NCI-H1694 (cell line): Measurements from ENCODE around the gene MYL11.
"Not testable (repeated sequence)": the region's sequence is repeated elsewhere in the genome, so short reads cannot be mapped to it uniquely, and the experiment has no call there.

Experiments used
- DNase-seq: peaks from one replicate; lab custom pipeline; 2025; lab: John Stamatoyannopoulos, UW

Gene MYL11, protein sequence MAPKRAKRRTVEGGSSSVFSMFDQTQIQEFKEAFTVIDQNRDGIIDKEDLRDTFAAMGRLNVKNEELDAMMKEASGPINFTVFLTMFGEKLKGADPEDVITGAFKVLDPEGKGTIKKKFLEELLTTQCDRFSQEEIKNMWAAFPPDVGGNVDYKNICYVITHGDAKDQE

DNA sequence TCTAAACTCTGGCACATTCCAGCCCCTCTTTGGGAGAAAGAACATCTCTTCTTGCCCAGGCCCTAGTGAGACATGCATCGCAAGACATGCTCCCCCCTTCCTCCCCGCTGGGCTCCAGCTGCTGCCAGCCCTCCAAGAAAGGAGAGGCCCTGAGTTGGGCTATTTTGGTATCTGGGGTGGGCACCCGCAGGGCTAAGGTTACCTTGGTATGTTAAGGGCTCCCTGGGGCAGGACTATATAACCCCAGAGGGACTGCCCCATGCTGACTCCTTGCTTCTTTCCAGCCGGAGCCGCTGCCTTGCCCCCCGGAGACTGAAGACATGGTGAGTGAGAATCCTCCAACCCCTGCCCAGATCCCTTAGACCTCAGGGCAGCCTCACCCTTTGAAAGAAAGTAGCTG is at the start of gene MYL11:
Gene MYL11 (plus strand): TSS at position 265 of the 400 bp plus-strand sequence. CDS start 56 bp downstream, at position 321.
- DNase-seq: no peak

DNA sequence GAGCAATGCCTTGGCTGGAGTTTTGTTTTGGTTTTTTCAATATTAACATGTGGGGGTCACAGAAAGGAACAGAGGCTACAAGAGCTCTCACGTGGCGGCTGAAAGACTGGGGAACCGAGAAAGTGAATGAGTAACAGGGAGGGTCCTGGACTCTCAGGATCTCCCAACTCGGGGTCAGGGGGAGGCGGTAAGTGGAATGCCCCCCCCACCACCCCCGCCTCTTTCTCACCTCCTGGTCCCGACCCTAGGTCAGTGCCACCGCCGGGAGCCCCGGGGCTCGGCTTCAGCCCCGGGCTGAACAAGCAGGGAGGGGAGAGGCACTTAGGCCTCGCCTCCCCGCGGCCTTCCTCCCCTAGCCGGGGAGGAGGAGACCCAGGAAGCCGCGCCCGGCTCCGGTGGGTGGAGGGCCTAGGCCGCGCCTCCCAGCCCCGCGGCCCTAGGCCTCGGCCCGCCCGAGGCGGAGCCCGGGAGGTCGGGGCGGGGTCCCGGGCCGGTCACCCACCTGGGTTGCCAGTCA is 40.1 kb upstream of the MYL11 start:
- DNase-seq: peak; percentile 11

DNA sequence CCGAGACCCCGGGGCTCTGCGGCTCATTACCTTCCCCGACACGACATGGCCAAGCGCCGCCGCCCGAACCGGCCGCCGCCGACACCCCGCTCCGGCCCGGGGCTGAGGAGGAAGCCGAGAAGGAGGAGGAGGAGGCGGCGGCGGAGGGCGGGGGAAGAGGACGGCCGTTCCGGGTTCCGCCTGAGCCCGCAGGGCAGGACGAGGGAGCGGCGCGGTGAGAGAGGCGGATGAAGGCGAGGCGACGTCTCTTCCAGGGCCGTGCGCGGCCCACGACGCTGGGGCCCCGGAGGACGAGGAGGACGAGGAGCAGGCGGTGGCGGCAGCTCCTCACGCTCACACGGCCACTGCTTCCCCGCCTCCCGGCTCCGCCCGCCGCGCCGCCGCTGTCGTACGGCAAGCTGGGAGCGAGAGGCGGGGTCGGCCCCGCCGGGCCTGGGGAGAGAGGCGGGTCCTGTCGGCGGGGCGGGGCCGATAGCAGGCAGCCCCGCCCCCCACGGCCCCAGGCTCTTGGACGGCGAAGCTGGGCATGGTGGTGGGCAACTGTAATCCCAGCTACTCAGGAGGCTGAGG is 39.5 kb upstream of the MYL11 start:
- DNase-seq: peak; percentile 11

DNA sequence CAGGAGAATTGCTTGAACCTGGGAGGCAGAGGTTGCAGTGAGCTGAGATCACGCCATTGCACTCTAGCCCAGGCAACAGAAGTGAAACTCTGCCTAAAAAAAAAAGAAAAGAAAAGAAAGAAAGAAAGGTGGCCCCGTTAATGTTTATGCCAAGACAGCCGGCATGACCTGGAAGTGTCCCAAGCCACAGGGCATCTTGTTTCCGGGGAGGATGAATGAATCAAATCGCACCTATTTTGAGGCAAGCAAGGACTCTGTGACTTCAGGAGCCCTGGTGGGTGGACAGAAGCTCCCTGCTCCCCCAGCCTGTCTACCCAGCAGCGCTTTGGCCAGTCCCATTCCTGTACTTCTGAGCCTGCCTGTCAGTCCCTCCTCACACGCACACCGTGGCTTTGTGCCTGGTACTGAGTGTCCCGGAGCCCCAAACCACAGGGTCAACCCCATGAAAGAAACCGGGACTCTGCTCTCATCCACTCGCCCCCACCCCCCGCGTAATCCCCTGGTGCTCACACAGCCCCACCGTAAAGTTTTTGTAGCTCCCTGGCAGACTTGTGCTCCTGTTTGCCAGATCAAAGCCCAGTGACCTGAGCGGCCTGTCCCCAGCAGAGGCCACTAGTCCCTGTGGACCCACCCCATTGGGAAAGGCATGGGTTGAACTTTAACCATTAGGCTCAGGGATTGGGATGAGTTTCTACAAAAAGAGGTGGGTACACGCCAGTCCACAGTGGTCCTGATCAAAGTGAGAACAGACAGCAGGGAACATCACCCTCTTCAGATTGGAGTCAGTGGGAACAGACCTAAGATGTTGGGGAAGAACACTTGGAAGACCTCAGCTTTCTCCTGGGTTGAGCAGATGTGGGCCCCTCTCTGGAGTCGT is 38.8 kb upstream of the MYL11 start:
- no peak for DNase-seq

DNA sequence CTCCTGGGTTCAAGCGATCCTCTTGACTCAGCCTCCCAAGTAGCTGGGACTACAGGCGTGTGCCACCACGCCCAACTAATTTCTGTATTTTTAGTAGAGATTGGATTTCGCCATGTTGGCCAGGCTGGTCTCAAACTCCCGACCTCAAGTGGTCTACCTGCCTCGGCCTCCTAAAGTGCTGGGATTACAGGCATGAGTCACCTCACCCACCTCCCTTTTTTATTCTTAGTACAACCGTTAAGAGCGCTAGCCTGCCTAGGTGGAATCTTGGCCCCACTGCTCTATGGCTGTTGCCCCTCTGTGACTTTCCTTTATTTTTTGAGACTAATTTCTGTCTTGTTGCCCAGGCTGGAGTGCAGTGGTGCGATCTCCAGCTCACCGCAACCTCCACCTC is 36.6 kb upstream of the MYL11 start:
- not testable (repeated sequence) for DNase-seq

DNA sequence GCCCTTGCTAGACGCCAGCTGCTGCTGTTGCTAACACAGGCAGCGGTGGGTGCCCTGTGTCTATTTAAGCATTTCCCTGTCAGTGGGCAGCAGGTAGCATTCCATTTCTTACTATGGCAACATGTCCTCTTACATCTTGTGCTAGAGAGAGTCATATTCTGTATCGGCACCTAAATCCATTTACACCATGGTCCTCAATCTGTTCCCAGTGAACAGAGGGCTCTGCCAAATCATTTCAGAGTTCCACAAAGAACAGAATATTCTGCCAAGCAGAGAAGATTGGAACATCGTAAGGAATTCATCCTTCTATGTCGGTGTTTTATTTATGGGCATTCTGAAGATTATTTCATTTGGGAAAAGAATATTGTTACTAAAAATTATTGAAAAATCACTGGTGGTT is 35.9 kb upstream of the MYL11 start:
- not testable (repeated sequence) for DNase-seq

DNA sequence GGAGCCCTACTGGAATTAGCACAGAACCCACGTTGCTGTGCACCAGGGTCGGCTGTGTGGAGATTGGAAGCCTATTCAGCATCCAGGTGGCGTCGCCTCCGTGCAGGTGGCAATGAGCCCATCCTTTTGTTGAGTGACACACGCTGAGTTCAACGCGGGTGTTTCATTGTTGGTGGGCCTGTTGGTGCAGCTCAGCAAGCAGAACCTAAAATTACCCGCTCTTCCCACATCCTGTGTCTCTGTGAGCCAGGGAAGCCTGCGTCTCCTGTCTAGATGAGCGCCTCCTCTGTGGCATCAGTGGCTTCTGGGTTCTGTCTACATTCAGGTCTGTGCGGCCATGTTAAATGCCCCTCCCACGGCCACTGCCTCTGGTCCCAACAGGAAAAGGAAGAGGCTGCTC is 34.0 kb upstream of the MYL11 start:
- no peak for DNase-seq

DNA sequence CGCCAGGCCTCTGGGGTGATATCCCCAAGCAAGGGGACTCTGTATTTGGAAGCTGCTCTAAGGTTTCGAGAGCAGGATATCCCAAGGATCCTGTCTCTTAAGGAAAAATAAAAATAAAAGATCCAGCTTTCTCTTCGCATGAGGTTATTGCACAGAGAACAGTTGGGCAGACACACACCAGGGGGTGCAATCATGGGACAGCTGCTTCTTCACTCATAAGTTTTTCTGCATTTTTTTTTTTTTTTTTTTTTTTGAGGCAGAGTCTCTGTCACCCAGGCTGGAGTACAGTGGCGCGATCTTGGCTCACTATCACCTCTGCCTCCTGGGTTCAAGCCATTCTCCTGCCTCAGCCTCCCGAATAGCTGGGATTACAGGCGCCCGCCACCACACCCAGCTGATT is 32.6 kb upstream of the MYL11 start:
- not testable (repeated sequence) for DNase-seq

DNA sequence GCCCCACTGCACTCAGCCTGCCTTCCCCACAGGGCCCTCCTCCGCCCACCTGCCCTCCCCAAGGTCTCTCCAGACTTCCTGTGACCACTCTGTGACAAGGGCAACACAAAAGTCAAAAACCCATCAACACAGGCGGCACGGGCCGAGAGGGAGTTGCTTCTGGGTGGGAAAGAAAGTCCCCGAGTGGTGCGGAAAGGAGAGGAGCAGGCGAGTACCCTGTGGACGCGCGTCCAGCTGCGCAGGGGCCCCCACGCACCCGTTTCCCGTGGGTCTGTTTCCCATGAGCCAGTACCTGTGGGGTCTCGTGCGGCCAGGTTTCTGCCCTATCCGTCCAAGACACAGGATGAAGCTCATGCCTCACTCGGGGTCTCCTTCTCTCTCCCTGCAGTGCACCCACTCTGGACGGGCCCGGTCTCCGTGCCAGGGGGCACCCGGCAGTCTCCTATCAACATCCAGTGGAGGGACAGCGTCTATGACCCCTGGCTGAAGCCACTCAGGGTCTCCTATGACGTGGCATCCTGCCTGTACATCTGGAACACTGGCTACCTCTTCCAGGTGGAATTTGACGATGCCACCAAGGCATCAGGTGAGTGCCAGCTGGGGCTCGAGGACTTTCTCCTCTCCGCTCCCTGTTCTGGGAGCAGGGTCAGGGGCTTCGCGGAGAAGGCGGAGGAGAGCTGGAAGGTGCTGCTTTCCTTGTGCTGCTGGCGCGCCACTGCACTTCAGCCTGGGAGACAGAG is 31.7 kb upstream of the MYL11 start:
- DNase-seq: no peak

DNA sequence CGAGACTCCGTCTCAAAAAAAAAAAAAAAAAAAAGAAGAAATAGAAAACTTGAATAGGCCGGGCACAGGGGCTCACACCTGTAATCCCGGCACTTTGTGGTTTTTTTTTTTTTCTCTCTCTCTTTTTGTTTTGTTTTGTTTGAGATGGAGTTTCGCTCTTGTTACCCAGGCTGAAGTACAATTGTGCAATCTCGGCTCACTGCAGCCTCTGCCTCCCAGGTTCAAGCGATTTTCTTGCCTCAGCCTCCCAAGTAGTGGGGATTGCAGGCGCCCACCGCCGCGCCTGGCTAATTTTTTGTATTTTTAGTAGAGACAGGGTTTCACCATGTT is 31.1 kb upstream of the MYL11 start:
- DNase-seq: not testable (repeated sequence)

DNA sequence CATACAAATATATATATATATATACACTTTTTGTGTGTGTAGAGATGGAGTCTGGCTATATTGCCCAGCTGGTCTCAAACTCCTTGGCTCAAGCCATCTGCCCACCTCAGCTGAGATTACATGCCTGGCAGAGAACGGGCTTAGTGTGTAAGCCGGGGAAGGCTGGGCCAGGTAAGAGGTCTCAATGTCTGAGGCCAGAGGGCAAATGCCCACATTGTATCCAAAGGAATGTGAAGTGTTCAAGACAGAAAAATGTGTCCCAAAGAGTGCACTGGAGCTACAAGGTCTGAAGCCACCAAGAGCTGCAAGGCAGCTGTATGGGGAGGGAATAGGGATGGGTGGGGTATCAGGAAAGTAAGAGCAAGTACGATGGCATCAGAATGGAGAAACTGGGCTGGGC is 28.3 kb upstream of the MYL11 start:
- DNase-seq: no peak

DNA sequence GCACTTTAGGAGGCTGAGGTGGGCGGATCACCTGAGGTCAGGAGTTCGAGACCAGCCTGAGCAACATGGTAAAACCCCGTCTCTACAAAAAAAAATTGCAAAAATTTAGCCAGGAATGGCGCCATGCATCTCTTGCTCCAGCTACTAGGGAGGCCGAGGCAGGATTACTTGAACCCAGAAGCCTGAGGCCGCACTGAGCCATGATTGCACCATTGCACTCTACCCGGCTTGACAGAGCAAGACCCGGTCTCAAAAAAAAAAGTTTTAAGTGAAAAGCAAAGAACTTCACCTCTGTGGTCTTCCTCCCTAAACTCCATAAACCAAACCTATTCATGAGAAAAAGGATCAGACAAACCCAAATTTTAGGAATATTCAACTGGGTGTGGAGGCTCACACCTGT is 26.5 kb upstream of the MYL11 start:
- no peak for DNase-seq

DNA sequence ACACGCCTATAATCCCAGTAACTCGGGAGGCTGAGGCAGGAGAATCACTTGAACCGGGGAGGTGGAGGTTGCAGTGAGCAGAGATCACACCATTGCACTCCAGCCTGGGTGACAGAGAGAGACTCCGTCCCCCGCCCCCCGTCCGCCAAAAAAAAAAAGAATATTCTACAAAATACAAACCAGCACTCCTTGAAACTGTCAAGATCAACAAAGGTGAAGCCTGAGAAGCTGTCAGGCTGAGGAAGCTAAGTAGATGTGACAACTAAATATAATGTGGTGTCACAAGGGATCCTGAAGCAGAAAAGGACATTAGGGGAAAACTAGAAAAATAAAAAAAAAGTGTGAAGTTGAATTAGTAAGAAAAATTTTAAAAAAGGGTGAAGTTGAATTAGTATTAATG is 25.7 kb upstream of the MYL11 start:
- DNase-seq: no peak

DNA sequence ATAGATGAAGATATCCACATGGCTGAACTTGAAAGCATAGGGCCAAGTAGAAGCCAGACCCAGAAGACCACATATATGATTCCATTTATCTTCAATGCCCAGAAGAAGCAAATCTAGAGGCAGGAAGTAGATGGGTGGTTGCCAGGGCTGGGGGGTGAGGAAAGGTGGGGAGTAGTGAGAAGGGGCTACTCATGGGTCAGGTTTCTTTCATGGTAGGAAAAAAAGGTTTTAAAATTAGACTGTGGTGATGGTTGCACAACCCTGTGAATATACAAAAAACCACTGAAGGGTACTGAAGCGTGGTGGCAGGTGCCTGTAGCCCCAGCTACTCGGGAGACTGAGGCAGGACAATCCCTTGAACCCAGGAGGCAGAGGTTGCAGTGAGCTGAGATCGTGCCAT is 24.9 kb upstream of the MYL11 start:
- no peak for DNase-seq

DNA sequence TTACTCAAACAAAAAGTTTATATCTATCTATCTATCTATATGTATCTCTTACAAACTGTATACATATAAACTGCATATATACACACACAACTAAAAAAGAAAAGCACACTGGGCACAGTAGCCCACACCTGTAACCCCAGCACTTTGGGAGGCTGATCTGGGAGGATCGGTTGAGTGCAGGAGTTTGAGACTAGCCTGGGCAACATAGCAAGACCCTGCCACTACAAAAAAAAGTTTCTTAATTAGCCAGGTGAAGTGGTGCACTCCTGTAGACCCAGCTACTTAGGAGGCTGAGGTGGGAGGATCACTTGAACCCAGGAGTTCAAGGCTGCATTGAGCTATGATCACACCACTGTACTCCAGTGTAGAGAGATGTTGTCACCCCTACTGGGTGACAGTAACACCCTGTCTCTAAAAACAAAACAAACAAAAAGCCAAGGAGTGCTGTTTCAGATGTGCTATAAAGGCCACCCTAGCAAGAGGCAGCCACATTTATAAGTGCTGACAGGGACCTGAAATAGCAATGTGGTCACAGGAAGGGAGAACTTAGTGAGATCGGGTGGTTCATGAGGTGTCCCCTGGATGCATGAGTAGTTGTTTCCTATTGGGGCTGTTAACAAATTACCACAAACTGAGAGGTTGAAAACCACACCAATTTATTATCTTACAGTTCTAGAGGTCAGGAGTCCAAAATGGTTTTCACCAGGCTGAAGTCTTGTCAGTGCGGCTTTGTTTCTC is 24.3 kb upstream of the MYL11 start:
- no peak for DNase-seq

DNA sequence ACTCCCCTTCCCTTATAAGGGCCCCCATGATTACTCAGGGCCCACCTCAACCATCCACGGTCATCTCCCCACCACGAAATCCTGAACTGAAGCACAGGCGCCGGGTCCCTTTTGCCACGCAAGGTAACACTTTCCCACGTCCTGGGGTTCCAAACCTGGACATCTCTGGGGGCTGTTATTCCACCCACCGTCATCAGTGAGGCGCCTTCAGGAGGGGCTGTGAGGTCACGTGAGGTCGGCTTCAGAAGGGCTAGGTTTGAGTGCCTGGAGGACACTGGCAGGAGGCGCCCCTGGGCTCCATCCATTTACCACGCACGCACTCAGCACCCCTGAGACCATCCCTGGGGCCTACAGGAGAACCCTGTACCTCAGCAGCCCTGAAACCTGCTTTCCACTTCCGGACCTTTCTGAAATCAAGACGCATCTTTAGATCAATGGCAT is 23.6 kb upstream of the MYL11 start:
- no peak for DNase-seq

DNA sequence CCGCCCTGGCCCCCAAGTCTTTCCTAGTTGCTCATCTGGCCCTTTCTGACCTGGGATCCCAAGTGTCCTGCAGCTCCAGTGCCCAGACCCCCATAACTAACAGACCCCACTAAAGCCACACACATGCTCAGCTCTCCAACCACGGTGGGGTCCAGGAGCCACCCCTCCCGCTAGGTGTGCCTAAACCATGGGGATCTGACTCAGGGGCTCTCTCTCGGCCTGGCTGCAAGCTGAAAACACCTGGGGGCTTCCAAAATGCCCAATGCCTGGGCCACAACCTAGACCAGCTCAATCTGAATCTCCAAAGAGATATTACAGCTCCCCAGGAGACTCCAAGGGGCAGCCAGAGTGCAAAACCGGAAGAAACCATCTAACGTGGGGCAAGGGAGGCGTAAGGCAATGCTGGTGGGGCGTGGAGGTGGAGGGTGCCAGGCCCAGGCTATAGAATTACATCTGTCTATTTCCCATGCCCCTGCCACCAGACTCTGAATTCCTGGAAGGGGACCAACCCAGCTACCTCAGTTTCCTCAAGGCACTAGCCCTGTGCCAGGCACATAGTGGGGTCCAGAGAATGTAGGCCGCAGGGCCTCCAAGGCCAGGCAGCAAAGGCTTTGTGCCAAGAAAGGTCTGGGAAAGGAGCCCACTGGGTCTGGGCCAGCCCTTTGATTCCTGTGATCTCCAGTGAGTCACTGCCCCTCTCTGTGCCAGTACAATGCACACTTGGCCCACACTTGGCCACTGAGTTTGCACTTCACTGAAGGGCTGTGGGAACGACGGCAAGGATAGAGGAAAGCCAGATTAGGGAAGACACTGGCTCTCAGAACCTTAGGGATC is 22.8 kb upstream of the MYL11 start:
- no peak for DNase-seq

DNA sequence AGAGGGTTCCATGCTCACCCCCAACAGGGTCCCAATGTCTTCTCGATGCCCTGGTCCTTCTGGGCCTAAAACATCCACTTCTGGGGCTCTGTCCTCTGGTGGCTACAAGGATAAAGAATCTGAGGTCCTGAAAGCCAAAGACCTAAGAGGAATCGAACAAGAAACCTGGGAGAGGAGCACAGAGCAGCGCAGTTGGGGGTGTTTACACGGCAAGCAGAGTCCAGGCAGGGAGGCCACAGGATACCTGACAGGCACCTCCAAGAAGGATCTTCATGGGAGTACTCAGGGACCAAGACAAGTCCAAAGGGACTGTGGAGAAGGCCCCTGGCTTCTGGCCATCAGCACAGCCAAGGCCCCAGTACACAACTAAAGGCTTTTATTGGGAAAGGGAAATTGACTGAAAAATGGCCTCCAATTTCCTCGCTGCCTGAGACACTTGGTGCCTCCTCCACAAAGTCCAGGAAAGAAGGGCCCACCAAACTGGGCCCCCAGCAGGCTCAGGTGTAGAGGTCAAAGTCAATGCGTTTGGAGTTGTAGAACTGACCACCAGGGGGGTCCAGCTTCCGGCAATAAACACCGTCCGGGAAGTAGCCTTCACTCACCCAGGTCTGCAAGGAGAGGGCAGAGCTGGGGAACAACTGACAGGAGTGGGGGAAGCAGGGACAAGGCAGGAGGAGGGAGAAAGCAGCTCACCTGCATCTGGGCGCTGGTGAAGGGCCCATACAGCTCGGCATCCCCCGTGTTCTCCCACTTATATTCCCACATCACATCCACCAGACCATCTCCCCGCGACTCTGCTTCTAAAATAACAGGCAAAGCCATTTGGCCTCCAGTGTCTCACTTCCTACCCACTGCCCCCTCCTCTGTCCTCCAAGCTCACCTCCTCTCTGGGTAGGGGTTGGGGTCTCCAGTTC is 21.9 kb upstream of the MYL11 start:
- DNase-seq: no peak

DNA sequence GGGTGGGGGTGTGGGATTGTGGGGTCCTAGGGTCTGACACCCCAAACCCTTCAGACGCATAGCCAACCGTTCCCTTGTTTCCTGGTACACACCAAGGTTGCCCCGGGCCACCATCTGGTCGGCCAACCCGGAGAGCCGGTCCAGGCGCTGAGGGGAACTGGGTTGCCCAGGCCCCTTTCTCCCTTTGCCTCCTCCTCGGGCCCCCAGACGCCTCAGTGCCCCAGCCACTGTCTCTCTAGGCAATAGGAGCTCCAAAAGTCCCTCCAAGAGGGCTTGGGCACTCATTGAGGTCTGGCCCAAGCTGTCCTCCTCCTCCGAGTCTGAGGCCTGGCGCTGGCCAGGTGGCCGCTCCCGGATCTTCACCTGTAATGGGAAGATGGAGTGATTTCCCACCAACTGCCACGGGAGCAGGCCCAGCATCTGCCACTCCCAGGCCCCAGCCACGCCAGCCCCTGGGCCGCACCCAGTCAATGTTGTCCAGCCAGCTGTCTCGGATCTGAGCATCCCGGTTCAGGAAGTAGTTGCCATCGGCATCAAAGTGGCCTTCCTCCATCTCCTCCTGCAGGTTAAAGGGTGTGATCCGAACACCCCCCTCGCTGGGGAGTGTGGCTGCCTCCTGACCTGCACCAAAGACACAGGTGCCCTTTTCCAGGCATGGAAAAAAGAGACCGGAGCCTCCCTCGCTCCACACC is 21.0 kb upstream of the MYL11 start:
- DNase-seq: no peak
